Measurements from ENCODE around the gene C1orf210.

Gene C1orf210

GRCh38 chr1:43319766-43320165 lies 34.4 kb upstream of the C1orf210 start:
- TF ChIP-seq, protein P1, sequence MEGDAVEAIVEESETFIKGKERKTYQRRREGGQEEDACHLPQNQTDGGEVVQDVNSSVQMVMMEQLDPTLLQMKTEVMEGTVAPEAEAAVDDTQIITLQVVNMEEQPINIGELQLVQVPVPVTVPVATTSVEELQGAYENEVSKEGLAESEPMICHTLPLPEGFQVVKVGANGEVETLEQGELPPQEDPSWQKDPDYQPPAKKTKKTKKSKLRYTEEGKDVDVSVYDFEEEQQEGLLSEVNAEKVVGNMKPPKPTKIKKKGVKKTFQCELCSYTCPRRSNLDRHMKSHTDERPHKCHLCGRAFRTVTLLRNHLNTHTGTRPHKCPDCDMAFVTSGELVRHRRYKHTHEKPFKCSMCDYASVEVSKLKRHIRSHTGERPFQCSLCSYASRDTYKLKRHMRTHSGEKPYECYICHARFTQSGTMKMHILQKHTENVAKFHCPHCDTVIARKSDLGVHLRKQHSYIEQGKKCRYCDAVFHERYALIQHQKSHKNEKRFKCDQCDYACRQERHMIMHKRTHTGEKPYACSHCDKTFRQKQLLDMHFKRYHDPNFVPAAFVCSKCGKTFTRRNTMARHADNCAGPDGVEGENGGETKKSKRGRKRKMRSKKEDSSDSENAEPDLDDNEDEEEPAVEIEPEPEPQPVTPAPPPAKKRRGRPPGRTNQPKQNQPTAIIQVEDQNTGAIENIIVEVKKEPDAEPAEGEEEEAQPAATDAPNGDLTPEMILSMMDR (IDR thresholded peaks at IDR 0.05; ENCODE audit: poor library complexity, severe bottlenecking): no peak
- Histone ChIP-seq H3K4me1 (ENCODE audit: insufficient read depth, poor library complexity, severe bottlenecking) (no peaks in the 10 kb centered on the region), H3K27me3 (ENCODE audit: insufficient read depth, poor library complexity, severe bottlenecking) (no peaks in the 10 kb centered on the region), H3K27ac (ENCODE audit: poor library complexity, severe bottlenecking) (no peak overlapping the region), H3K36me3 (ENCODE audit: low read depth) (no peaks in the 10 kb centered on the region), H3K9me3 (ENCODE audit: severe bottlenecking) (no peaks in the 10 kb centered on the region), H3K4me3 (ENCODE audit: severe bottlenecking) (no peak overlapping the region)
- ATAC-seq (ENCODE audit: low read depth) (no peak), DNase-seq (ENCODE audit: low spot score) (no peak)

GRCh38 chr1:43319288-43319687 lies 33.9 kb upstream of the C1orf210 start:
- TF ChIP-seq, protein P1 (IDR thresholded peaks at IDR 0.05; ENCODE audit: poor library complexity, severe bottlenecking): no peak
- Histone ChIP-seq H3K9me3 (ENCODE audit: severe bottlenecking) (no peaks in the 10 kb centered on the region), H3K27ac (ENCODE audit: poor library complexity, severe bottlenecking) (no peak overlapping the region), H3K36me3 (ENCODE audit: low read depth) (no peaks in the 10 kb centered on the region), H3K4me1 (ENCODE audit: insufficient read depth, poor library complexity, severe bottlenecking) (no peaks in the 10 kb centered on the region), H3K27me3 (ENCODE audit: insufficient read depth, poor library complexity, severe bottlenecking) (no peaks in the 10 kb centered on the region), H3K4me3 (ENCODE audit: severe bottlenecking) (no peak overlapping the region)
- no peak for DNase-seq (ENCODE audit: low spot score)
- ATAC-seq (ENCODE audit: low read depth): no peak

- Histone ChIP-seq H3K4me3 (ENCODE audit: severe bottlenecking) (no peak overlapping the region), H3K36me3 (ENCODE audit: low read depth) (no peaks in the 10 kb centered on the region), H3K27ac (ENCODE audit: poor library complexity, severe bottlenecking) (no peak overlapping the region), H3K27me3 (ENCODE audit: insufficient read depth, poor library complexity, severe bottlenecking) (no peaks in the 10 kb centered on the region), H3K9me3 (ENCODE audit: severe bottlenecking) (no peaks in the 10 kb centered on the region), H3K4me1 (ENCODE audit: insufficient read depth, poor library complexity, severe bottlenecking) (no peaks in the 10 kb centered on the region)
- TF ChIP-seq, protein P1 (IDR thresholded peaks at IDR 0.05; ENCODE audit: poor library complexity, severe bottlenecking): no peak
- no peak for DNase-seq (ENCODE audit: low spot score)
- ATAC-seq (ENCODE audit: low read depth): no peak
These were observed 33.5 kb upstream of the C1orf210 start for GRCh38 chr1:43318831-43319230.

- TF ChIP-seq, protein P1 (IDR thresholded peaks at IDR 0.05; ENCODE audit: poor library complexity, severe bottlenecking): no peak
- H3K4me3 ChIP-seq (ENCODE audit: severe bottlenecking): no peak overlapping the region
- no peaks in the 10 kb centered on the region for H3K36me3 ChIP-seq (ENCODE audit: low read depth)
- H3K4me1 ChIP-seq (ENCODE audit: insufficient read depth, poor library complexity, severe bottlenecking): no peaks in the 10 kb centered on the region
- H3K27me3 ChIP-seq (ENCODE audit: insufficient read depth, poor library complexity, severe bottlenecking): no peaks in the 10 kb centered on the region
- no peak for DNase-seq (ENCODE audit: low spot score)
- no peaks in the 10 kb centered on the region for H3K9me3 ChIP-seq (ENCODE audit: severe bottlenecking)
- no peak for ATAC-seq (ENCODE audit: low read depth)
- H3K27ac ChIP-seq (ENCODE audit: poor library complexity, severe bottlenecking): no peak overlapping the region
These were observed 32.6 kb upstream of the C1orf210 start for GRCh38 chr1:43317817-43318471.

DNA sequence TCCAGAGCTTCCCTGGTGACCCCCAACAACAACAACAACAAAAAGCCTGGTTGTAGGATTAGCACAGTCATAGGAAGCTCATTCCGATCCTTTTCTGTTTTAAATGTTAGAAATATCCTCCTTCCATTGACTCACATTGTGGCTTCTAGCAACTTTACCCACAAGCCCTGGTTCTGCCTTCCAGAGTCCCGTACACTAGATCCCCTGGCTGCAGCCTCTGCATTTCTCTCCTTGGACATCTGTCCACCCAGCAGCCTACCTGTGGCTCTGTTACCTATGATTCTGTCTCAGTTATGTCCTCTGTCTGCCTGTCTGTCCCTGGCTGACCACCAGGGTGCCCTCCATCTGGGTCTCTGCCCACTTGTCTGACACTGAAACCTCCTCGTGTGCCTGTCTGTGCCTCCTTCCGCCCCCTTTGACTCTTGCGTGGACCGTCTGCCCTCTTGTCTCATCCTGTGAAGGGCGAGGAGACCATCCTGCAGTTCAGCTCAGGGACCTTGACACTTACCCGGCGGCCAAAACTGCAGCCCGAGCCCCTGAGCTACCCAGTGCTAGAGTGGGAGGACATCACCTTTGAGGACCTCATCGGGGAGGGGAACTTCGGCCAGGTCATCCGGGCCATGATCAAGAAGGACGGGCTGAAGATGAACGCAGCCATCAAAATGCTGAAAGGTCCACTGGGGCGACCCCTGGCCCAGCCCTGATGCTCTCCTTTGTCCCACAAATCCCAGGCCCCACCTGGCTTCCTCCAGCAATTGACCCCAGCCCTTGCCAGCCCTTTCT lies 31.5 kb upstream of the C1orf210 start:
- TF ChIP-seq, protein P1 (IDR thresholded peaks at IDR 0.05; ENCODE audit: poor library complexity, severe bottlenecking): no peak
- Histone ChIP-seq H3K4me3 (ENCODE audit: severe bottlenecking) (no peak overlapping the region), H3K9me3 (ENCODE audit: severe bottlenecking) (no peaks in the 10 kb centered on the region), H3K4me1 (ENCODE audit: insufficient read depth, poor library complexity, severe bottlenecking) (no peaks in the 10 kb centered on the region), H3K27me3 (ENCODE audit: insufficient read depth, poor library complexity, severe bottlenecking) (no peaks in the 10 kb centered on the region), H3K36me3 (ENCODE audit: low read depth) (no peaks in the 10 kb centered on the region), H3K27ac (ENCODE audit: poor library complexity, severe bottlenecking) (no peak overlapping the region)
- DNase-seq (ENCODE audit: low spot score) (no peak), ATAC-seq (ENCODE audit: low read depth) (no peak)
